ENCODE results near the gene CBLL2.
"Not testable (repeated sequence)": the region's sequence is repeated elsewhere in the genome, so short reads cannot be mapped to it uniquely, and the experiment has no call there.

The CBLL2 gene, protein sequence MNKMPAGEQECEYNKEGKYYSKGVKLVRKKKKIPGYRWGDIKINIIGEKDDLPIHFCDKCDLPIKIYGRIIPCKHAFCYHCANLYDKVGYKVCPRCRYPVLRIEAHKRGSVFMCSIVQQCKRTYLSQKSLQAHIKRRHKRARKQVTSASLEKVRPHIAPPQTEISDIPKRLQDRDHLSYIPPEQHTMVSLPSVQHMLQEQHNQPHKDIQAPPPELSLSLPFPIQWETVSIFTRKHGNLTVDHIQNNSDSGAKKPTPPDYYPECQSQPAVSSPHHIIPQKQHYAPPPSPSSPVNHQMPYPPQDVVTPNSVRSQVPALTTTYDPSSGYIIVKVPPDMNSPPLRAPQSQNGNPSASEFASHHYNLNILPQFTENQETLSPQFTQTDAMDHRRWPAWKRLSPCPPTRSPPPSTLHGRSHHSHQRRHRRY

DNA sequence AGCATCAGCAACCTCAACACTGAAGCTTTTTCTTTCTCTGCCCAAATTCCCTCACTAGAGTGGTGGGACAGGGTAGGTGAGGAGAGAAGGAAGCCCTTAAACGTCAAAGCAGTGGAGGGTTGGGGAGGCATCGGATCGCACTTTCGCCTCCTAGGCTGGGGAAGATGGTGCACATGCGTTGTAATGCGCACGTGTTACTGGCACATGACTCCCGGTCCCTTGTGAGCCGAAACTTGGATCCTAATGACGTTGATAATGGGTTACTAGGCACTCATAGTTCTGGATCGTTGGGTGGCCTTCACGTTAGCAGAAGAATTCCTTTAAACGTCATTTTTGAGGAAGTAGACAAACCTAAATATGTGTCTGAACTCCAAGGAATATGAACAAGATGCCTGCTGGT is at the start of gene CBLL2:
TSS of gene CBLL2 (plus strand) at position 301 of the 400 bp plus-strand sequence. CDS start at position 380, 79 bp downstream.
- no peak for DNase-seq

DNA sequence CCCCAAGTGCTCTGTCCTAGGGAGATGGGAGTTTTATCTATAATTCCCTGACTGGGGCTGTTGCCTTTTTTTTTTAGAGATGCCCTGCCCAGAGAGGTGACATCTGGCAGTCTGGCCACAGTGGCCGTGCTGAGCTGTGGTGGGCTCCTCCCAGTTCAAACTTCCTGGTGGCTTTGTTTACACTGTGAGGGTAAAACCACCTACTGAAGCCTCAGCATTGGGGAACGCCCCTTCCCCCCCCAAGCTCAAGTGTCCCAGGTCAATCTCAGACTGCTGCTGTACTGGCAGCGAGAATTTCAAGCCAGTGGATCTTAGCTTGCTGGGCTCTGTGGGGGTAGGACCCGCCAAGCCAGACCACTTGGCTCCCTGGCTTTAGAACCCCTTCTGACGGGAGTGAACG is 38.3 kb upstream of the CBLL2 start:
- DNase-seq: no peak

GRCh38 chrX:22237479-22237878 is 35.2 kb upstream of the CBLL2 start:
- DNase-seq: no peak

DNA sequence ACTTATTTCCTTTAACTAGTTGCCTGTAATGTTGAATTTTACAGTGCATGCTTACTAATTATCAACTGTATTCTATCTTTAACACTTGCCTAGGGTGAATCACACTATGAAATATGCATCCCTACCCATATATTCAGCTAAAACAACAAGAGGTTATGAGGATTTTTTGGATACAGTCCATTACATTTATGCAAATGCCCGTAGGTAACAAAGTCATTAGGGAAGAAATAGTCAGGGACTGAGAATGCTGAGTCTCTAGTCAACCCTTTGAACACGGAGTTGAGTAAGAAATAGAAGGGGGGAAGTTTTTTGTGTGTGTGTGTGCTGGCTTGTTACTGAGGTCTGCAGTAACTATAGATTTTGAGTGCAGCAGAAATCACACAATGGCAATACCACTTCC is 26.1 kb upstream of the CBLL2 start:
- no peak for DNase-seq

- no peak for DNase-seq
Observed at GRCh38 chrX:22247169-22247568, 25.5 kb upstream of the CBLL2 start.

- no peak for DNase-seq
Observed at GRCh38 chrX:22248401-22248800, 24.3 kb upstream of the CBLL2 start.

GRCh38 chrX:22249371-22249770 is 23.3 kb upstream of the CBLL2 start:
- no peak for DNase-seq

DNA sequence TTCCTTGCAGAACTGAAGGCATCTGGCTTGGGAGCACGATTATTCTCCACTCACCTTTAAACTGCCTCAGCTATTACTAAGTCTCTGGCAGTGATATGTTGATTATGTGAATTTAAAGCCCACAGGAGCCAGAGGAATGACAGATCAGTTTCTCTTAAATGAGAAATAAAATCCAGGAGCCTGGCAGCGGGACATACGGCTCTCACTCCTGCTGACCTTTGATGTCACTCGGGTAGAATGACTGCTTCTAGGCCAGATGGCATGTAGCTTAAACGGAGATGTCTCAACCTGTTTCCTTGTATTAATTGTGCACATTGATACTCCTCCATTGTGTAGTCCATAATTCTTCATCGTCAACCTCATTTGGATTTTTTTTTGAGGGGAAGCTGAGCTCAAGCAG is 4.0 kb upstream of the CBLL2 start:
- DNase-seq: no peak

GRCh38 chrX:22273714-22274317 is 1.1 kb downstream of the CBLL2 start:
- no peak for DNase-seq

DNA sequence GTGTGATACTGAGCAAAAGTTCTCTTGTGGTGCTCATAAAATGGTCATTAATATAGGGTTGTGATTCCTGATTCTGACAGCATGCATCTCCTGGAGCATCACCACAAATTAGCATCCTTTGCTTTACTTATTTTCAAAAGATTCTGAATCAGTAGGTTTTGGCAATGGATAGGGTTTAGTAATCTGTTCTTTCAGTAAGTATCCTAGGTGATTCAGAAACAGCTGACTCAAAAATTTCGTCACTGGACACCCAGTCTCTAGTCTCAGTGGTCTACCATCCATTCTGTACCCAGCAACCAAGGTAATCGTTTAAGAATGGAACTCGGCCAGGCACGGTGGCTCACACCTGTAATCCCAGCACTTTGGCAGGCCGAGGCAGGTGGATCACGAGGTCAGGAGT is 4.1 kb downstream of the CBLL2 start:
- DNase-seq: no peak

DNA sequence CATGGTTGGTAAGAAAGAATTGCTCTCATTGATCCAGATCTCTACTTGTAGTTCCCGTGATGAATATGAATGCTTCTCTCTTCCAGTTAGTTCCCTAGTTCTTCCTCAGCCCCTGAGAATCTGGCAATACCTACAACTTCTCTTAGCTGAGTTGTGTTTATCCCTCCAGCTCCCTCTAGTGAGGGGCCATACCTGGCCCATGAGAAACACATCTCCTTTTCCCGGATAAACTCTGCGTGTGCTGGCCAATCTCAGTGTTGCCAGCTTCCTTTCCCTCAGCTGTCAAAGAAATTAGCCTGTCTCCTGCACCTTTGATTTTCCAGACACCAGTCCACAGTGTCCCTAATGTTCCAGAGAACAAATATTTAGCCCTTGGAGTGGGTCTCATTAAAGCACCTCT is 5.7 kb downstream of the CBLL2 start:
- no peak for DNase-seq

GRCh38 chrX:22289209-22289608 is 16.5 kb downstream of the CBLL2 start:
- not testable (repeated sequence) for DNase-seq

GRCh38 chrX:22296871-22297270 is 24.2 kb downstream of the CBLL2 start:
- no peak for DNase-seq

- no peak for DNase-seq
Observed at GRCh38 chrX:22300130-22300529, 27.4 kb downstream of the CBLL2 start.

DNA sequence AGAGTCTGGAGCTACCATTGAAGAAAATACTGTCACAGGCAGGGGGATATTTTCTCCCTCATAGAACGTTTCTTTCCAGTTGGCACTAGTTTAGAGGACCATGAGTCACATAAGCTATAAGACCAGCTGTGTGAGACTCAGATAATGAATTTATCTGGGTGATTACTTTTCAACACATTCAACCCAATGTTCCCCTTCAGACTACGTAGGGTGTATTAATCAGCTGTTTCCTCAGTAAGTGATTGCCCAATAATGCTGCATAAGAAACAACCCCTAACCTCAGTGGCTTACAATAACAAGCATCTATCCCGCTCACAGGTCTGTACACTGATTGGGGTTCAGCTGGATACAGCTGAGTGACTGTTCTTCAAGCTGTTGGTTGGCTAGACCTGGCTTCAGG is 38.1 kb downstream of the CBLL2 start:
- DNase-seq: no peak

DNA sequence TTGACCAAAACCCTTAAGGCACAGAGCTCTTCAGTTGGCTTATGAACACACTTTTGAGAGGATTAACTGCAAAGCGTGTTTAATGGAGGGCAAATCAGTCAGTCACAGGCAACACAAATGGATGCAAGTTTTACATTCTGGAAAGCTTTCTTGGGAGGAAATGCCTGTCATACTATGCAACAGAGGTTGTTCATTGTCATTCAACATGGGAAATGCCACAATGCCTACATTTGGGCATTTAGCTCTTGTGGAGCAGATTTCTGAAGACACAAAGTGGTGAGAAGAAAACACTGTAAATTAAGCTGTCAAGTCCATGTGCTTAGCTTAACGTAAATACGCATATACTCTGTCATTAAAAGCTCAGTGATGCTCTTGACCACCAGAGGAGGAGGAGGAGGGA is 41.1 kb downstream of the CBLL2 start:
- no peak for DNase-seq

DNA sequence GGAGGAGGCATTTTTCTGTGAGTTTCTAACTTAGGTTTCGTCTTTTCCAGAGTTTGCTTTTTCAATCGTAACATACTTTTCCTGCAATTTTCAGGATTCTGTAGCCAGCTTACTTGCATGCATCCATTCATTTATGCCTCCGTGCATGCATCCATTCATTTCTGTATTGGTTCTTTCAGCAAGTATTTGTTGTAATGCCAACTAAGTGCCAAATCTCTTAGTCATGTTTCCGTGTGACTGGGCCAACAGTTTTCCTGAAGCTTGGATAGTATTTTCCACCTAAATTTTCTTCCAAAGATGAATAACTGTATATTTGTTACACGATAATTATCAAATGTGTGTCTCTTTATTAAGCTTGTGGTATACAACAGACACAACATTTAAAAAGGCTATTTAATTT is 41.5 kb downstream of the CBLL2 start:
- DNase-seq: no peak

DNA sequence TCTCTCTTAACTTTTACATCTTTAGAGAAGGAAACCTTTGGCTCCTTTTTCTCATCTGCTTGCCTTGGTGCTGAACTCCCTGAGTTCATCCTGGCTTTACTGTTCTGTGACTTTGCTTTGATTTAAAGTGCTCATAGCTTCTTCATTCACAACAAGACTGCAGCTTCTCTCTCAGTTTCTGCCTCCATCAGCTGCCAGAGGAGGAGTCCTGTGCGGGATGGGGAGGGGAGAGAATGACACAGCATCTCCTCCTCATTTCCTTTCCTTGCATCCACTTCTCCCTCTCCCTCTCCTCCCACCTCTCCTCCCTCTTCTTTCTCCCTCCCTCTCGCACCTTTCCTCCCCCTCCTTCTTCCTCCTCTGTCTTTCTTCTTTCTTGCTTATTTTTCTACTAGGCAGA is 42.0 kb downstream of the CBLL2 start:
- DNase-seq: no peak

DNA sequence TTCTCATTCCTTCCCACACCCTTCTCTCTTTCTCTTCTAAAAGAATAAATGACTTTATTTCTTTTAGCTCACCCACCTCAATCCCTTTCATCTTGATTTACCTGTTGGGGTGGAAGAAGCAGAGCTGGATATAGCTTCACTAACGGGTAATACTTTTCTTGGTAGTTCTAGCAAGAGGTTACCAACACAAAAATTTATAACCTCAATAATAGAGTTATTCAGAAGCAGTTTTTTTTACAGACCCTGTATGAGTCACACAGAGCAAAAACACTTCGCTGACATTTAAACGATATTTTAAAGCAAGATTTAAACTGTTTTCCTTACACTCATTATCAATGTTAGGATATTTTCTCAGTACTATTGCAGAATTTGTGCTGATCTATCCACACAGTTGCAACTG is 42.4 kb downstream of the CBLL2 start:
- no peak for DNase-seq

- DNase-seq: no peak
Observed at GRCh38 chrX:22320236-22320873, 47.6 kb downstream of the CBLL2 start.

DNA sequence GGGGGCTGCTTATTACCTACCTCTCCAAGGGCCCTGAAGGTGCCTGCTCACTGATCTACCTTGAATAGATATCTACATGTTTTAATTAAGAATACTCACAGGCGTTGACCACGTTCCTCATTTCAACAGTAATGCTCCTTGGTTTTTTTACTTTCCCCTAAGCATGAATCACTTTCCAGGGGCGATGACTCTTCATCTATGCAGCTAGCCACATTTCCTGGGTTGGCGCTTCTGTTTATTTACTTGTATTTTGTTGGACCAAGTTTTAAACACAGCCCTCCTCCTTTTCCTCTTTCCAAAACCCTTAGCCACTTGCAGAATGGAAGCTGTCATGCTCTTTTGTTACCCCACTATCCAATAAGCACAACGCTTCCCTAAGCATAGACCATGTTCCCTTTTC is 50.8 kb downstream of the CBLL2 start:
- no peak for DNase-seq
